OCI-M2 (cell line): ENCODE results near the gene PIK3R4.

ENCODE experiments used
- DNase-seq: peaks from one replicate; lab custom pipeline; 2025; ENCODE audit not compliant: unreplicated experiment; lab: John Stamatoyannopoulos, UW

The PIK3R4 gene

DNA sequence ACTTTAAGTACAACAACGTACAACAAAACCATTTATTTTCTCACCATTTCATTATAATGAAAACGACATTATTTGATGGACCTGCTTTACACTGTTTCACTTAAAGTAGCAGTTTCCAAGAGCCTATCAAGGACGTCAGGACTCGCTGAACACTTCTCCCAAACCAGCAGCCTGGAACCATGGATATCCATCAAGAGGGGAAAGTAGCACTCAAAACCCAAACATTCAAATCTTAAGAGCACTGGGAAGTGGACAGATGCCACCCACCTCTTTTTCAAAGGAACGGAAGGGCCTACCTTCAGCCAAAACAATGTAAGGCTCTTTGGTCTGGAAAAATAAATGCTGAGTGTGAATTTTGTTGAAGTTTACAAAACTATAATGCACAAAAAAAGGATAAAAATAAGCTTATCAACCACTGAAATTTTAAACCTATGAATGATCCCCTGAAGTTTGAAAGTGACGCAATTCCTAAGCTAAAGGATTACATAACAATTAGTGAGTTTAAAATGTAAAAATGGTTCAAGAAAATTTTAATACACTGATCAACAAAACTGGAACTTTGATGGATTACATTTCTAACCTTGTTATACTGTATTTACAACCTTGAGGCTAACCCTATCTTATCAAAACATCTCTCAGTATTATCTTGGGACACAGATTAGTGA lies 4.6 kb downstream of the PIK3R4 start:
- no peak for DNase-seq

GRCh38 chr3:130739848-130740247 lies 6.8 kb downstream of the PIK3R4 start:
- DNase-seq = no peak

- DNase-seq = no peak
Measured at GRCh38 chr3:130738241-130738640, 8.4 kb downstream of the PIK3R4 start.

DNA sequence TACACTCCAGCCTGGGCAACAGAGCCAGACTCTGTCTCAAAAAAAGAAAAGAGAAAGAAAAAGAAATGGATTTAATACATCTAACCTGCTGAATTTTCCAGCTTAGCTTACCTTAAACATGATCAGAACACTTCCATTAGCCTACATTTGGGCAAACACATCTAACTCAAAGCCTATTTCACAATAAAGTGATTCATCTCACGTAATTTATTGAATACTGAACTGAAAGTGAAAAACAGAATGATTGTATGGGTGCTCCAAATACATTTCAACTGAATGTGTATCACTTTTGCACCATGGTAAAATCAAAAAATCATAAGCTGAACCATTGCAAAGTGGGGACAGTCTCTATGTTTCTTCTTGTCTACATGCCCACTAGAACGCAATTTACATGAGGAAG lies 9.0 kb downstream of the PIK3R4 start:
- DNase-seq = no peak

DNA sequence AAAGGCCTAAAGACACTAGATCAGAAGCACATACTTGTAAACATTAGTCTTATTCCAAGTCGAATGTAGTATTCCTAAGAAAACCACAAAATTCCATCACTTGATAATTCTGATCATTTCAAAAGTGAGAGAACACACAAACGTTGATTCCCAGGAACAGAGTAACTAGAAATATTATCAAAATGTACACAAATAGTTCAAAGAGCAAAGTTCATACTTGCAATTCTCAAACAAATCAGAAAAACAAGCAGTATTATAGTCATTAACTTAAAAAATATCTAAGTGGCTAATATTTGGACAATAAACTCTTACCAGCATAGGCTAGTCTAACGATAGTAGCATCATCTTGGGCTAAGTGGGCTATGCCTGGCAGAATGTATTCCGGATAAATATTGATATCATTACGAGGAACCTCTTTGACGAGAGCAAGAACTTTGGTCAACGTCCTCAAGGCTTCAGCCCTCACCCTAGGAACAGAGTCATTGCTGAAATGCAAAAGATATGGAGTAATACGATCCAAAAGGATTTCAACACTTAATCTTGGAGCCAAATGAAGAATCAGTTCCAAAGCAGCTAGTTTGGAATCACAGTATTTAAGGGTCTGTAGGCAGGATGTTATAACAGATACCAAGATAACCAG lies 13.3 kb downstream of the PIK3R4 start:
- DNase-seq = no peak

GRCh38 chr3:130732501-130732900 lies 14.1 kb downstream of the PIK3R4 start:
- no peak for DNase-seq

DNA sequence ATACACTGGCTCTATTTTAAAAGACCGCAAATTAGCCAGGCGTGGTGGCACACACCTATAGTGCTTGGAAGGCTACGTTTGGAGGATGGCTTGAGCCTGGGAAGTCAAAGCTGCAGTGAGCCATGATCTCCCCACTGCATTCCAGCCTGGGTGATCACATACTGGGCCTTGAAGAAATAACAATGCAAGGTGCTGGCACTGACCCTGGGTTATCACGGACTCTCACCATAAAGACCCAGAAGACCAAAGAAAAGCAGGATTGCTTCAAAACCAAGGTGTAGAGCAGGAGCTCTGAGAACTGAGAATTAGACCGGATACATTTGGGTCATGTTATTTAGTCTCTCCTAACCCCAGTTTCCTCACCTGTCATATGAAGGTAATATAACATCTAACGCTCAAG lies 14.8 kb downstream of the PIK3R4 start:
- DNase-seq = no peak

- DNase-seq = no peak
Measured at GRCh38 chr3:130729154-130729553, 17.5 kb downstream of the PIK3R4 start.

DNA sequence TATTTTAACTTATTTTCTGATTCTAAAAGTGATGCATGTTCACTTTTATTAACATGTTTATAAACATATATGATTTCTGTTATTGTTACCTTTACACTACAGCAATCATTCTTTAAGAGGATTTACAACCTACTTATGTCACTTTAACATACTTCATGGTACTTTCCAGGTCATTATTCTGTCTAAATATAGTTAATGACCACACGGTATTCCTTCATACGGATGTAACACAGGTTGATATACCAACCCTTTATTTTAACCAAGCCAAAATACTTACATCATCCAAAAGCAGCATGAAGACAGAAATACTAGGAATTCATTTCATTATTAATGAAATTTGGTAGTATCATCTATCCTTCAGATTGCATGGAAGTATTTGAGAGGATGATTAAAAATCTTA lies 18.6 kb downstream of the PIK3R4 start:
- DNase-seq = no peak

- no peak for DNase-seq
Measured at GRCh38 chr3:130725746-130726145, 20.9 kb downstream of the PIK3R4 start.

- no peak for DNase-seq
Measured at GRCh38 chr3:130715616-130716015, 31.0 kb downstream of the PIK3R4 start.

DNA sequence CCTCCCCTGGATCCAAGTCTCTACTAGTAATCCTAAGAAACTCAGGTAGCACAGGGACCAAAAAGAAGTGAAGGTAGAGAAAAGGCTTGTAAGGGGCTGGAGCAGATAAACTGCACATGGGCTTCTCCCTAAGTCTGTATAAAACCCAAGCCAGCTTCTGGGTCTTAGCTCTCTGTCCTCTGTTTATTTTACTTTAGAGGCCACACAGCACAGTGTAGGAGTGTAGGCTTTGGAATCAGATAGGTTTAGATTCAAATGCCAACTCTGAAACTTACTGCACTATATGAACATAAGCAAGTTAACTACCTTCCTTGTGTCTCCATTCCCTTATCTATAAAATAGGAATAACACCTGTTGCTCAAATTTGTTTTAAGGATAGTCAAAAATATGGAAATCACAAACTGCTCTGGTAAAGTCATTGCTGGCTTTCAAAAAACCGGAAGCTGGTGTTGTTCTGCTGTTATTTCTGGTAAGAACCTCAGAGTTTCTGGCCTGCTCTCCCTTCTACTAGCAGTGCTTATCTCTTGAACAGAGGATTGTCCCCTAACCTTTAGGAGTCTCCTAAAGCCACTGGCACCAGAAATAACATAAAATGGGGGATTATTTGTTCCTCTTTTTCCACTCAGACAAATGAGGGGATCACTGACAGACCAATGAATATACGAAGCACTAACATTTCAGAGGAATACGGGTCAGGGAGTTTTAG lies 33.8 kb downstream of the PIK3R4 start:
- DNase-seq = no peak

DNA sequence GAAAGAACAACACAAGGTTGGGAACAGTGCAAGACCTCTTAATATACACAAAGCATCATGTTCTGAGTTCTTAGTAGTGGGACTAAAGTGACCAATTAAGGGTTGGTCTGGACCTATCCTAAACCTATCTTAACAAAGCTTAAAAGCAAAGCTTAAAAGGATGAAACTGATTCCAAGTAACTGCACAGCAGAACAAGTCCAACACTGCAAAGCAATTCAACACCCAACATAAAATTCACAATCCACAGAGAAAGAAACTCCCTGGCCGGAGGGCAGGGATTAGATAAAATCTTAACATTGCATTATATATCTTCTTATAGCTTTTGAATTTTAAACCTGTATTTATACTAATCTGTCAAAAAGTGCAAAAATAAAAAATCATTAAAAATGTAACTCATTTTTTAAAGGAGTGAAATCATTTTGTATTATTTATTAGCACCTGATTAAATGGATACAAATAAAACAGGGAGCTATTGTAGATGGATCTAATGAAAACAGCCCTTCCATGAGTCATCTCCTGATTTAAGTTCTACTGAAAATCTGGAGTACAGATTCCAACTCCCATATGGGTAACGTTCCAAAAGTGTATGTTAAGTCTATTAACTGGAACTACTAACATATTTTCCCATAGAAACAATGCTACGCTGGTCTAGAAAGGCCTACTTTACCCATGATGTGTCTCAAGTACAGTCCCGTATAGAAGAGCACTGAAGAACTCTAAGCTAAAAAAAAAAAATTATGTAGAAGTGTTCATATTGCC lies 34.9 kb downstream of the PIK3R4 start:
- DNase-seq = no peak

GRCh38 chr3:130709671-130710070 lies 37.0 kb downstream of the PIK3R4 start:
- no peak for DNase-seq

- no peak for DNase-seq
Measured at GRCh38 chr3:130707902-130708601, 38.6 kb downstream of the PIK3R4 start.

- DNase-seq = no peak
Measured at GRCh38 chr3:130705501-130705900, 41.1 kb downstream of the PIK3R4 start.

DNA sequence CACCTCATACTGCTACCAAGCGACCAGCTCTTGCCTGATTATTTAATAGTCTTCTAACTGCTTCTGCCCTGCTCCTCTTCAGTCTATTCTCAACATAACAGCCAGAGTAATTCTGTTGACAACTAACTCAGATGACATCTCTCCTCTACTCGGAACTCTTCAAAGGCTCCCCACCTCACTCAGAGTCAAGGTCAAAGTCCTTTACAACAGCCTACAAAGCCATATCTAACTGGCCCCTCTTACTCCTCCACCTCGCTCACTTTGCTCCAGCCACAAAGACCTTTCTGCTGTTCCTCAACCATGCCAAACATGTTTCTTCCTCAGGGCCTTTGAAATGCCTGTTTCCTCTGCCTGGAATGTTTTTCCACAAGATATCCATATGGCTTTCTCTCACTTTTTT lies 43.6 kb downstream of the PIK3R4 start:
- DNase-seq = no peak

GRCh38 chr3:130700541-130700940 lies 46.1 kb downstream of the PIK3R4 start:
- no peak for DNase-seq

DNA sequence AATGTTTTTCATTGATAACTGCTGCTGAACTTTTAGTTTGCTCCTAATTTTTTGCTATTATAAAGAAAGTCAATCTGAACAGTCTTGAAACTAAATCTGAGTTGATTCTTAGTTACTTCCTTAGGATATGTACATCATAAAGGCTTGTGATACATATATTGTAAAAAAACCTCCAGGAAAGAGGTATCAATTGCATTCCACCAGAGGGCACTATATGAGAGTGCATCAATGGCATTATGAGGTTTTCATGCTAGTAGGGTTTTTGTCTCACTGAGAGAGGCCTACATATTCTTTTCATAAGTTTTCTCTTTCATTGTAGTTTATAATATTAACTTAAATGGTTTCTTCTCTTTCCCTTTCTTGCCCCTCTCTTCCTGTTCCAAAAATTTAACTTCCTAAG lies 46.9 kb downstream of the PIK3R4 start:
- no peak for DNase-seq

- no peak for DNase-seq
Measured at GRCh38 chr3:130693314-130693713, 53.3 kb downstream of the PIK3R4 start.

DNA sequence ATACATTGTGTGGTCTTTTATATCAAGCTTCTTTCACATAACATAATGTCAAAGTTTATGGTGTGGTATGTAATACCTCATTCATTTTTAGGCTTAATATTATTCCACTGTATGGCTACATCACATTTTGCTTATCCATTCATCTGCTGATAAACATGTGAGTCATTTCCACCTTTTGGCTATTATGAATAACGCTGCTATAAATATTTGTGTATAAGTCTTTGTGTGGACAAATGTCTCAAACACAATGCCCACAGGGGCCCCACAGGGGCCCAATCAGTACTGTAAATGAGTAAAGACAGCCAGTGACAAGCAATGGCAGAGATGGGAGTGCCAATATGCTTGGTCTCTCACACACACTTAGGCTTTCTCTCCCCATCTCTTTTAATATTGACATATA lies 54.2 kb downstream of the PIK3R4 start:
- no peak for DNase-seq
